Astrocyte (in vitro differentiated cells and primary cell): ENCODE measurements around the gene FAM110A.

Source experiments
- EZH2 ChIP-seq: IDR thresholded peaks from 2 replicates; pipeline ENCODE4 v1.6.1; 2012; ENCODE audit warnings: mild to moderate bottlenecking, low read length, inconsistent platforms; ENCODE audit not compliant: insufficient read depth
- TF ChIP-seq, protein P1 (sequence below): IDR thresholded peaks from 2 replicates; pipeline ENCODE4 v1.5.1; 2011; ENCODE audit warnings: low read depth, mild to moderate bottlenecking, inconsistent platforms, low read length, moderate library complexity; ENCODE audit not compliant: insufficient read depth

DNA sequence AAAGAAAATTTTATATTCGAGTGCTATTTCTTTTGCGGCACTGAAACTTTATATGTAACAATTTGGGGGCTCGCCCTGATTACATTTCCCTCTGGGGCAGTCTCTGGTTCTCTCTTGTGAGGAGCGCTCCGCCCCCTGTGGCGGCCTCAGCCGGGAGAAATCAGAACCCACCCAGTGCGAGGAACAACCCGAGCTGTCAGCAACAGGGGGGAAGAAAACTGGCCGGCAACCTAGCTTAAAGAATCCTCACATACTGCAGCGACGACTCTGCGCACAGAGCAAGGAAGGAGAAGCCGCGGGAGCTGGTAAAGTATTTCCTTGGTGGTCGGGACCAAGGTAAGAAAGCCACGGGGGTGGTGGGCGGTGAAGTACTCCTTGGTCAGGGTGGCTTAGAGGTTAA is 41.3 kb upstream of the FAM110A start:
- TF ChIP-seq, protein P1, sequence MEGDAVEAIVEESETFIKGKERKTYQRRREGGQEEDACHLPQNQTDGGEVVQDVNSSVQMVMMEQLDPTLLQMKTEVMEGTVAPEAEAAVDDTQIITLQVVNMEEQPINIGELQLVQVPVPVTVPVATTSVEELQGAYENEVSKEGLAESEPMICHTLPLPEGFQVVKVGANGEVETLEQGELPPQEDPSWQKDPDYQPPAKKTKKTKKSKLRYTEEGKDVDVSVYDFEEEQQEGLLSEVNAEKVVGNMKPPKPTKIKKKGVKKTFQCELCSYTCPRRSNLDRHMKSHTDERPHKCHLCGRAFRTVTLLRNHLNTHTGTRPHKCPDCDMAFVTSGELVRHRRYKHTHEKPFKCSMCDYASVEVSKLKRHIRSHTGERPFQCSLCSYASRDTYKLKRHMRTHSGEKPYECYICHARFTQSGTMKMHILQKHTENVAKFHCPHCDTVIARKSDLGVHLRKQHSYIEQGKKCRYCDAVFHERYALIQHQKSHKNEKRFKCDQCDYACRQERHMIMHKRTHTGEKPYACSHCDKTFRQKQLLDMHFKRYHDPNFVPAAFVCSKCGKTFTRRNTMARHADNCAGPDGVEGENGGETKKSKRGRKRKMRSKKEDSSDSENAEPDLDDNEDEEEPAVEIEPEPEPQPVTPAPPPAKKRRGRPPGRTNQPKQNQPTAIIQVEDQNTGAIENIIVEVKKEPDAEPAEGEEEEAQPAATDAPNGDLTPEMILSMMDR: no peak
- TF ChIP-seq EZH2: no peak
